ENCODE results near the gene PLEKHA1. TPM values are rescaled to one million over a fixed set of nuclear protein-coding genes. Genes with fewer than 3 reads are reported as not detected.

Gene PLEKHA1
- total and polyA plus RNA-seq, 2 donors from 2014 or later: 19.5 to 168 TPM

DNA sequence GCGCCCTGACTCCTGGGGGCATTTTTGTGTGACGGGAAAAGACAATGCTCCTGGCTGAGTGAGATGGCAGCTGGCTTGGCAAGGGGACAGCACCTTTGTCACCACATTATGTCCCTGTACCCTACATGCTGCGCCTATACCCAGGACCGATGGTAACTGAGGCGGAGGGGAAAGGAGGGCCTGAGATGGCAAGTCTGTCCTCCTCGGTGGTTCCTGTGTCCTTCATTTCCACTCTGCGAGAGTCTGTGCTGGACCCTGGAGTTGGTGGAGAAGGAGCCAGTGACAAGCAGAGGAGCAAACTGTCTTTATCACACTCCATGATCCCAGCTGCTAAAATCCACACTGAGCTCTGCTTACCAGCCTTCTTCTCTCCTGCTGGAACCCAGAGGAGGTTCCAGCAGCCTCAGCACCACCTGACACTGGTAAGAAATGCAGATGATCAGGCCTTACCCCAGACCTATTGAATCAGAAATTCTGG is 80.1 kb downstream of the PLEKHA1 start, which contains the start of gene ARMS2:
Gene ARMS2, plus strand, starts transcription at position 51 of the 478 bp plus-strand sequence. Its CDS starts 75 bp downstream, at position 126.
- no peak within 1 kb of the TSS for H3K9ac ChIP-seq (ENCODE audit: low read length in 3 of 3)
- intact Hi-C loops (cut with DNase I): no loop called here
- no peaks in the 10 kb centered on the region for H3K36me3 ChIP-seq (ENCODE audit: control insufficient read depth in 2 of 3, insufficient read depth in 3 of 3, low read length in 3 of 3)
- FAIRE-seq: no peak
- H3K27me3 ChIP-seq (ENCODE audit: control insufficient read depth, insufficient read depth, low read length): peaks cover 2% of the 10 kb centered on the region
- no peak for DNase-seq
- TF ChIP-seq, protein P1, sequence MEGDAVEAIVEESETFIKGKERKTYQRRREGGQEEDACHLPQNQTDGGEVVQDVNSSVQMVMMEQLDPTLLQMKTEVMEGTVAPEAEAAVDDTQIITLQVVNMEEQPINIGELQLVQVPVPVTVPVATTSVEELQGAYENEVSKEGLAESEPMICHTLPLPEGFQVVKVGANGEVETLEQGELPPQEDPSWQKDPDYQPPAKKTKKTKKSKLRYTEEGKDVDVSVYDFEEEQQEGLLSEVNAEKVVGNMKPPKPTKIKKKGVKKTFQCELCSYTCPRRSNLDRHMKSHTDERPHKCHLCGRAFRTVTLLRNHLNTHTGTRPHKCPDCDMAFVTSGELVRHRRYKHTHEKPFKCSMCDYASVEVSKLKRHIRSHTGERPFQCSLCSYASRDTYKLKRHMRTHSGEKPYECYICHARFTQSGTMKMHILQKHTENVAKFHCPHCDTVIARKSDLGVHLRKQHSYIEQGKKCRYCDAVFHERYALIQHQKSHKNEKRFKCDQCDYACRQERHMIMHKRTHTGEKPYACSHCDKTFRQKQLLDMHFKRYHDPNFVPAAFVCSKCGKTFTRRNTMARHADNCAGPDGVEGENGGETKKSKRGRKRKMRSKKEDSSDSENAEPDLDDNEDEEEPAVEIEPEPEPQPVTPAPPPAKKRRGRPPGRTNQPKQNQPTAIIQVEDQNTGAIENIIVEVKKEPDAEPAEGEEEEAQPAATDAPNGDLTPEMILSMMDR (IDR thresholded peaks at IDR 0.05; ENCODE audit: borderline replicate concordance, extremely low read depth, insufficient read depth): no peak
- H3K4me1 ChIP-seq (ENCODE audit: control insufficient read depth in 2 of 3, insufficient read depth in 2 of 3, low read depth in 1 of 3, low read length in 3 of 3): no peaks in the 10 kb centered on the region
- no peak within 1 kb of the TSS for H3K4me3 ChIP-seq (ENCODE audit: low read length in 3 of 3)
- no peaks in the 10 kb centered on the region for H3K9me3 ChIP-seq (ENCODE audit: control insufficient read depth in 2 of 3, insufficient read depth in 1 of 3, low read length in 3 of 3)
- H3K27ac ChIP-seq (ENCODE audit: low read depth in 2 of 2, low read length in 2 of 2): no peak within 1 kb of the TSS

GRCh38 chr10:122455376-122456079 is 81.0 kb downstream of the PLEKHA1 start:
- Histone ChIP-seq H3K36me3 (ENCODE audit: control insufficient read depth in 2 of 3, insufficient read depth in 3 of 3, low read length in 3 of 3) (no peaks in the 10 kb centered on the region), H3K9ac (ENCODE audit: low read length in 3 of 3) (no peak overlapping the region), H3K4me1 (ENCODE audit: control insufficient read depth in 2 of 3, insufficient read depth in 2 of 3, low read depth in 1 of 3, low read length in 3 of 3) (peaks cover 0 to 2% (median 0%) of the 10 kb centered on the region in 3 donors), H3K9me3 (ENCODE audit: control insufficient read depth in 2 of 3, insufficient read depth in 1 of 3, low read length in 3 of 3) (no peaks in the 10 kb centered on the region), H3K4me3 (ENCODE audit: low read length in 3 of 3) (no peak overlapping the region), H3K27me3 (ENCODE audit: control insufficient read depth, insufficient read depth, low read length) (peaks cover 2% of the 10 kb centered on the region), H3K27ac (ENCODE audit: low read depth in 2 of 2, low read length in 2 of 2) (no peak overlapping the region)
- TF ChIP-seq, protein P1 (IDR thresholded peaks at IDR 0.05; ENCODE audit: borderline replicate concordance, extremely low read depth, insufficient read depth): no peak
- intact Hi-C loops (cut with DNase I): no loop called here
- FAIRE-seq: no peak
- DNase-seq: no peak

DNA sequence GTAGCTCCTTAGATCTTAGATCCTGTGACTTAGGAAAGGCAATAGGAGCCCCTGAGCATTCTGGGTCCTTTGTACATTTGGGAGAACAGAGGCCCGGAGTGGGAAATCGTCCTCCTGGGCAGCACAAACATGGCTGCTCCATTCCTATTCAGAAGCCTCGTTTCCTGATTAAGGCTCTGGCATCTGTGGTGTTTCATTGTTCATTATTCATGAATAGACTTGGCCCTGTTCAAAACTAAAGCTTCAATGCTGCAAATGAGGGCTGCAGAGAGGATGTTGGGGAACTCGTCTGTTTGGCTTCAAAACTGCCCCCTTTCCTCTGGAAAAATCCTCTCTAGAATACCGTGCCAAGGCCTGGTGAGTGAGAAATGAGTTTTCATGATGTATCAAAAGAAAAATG is 83.4 kb downstream of the PLEKHA1 start:
- no peak for DNase-seq
- Histone ChIP-seq H3K4me3 (ENCODE audit: low read length in 3 of 3) (no peak overlapping the region), H3K9ac (ENCODE audit: low read length in 3 of 3) (no peak overlapping the region), H3K27ac (ENCODE audit: low read depth in 2 of 2, low read length in 2 of 2) (no peak overlapping the region), H3K27me3 (ENCODE audit: control insufficient read depth, insufficient read depth, low read length) (peaks cover 2% of the 10 kb centered on the region), H3K4me1 (ENCODE audit: control insufficient read depth in 2 of 3, insufficient read depth in 2 of 3, low read depth in 1 of 3, low read length in 3 of 3) (peaks cover 0 to 7% (median 0%) of the 10 kb centered on the region in 3 donors), H3K36me3 (ENCODE audit: control insufficient read depth in 2 of 3, insufficient read depth in 3 of 3, low read length in 3 of 3) (no peaks in the 10 kb centered on the region), H3K9me3 (ENCODE audit: control insufficient read depth in 2 of 3, insufficient read depth in 1 of 3, low read length in 3 of 3) (no peaks in the 10 kb centered on the region)
- TF ChIP-seq, protein P1 (IDR thresholded peaks at IDR 0.05; ENCODE audit: borderline replicate concordance, extremely low read depth, insufficient read depth): no peak
- intact Hi-C loops (cut with DNase I): no loop called here
- FAIRE-seq: no peak
